ENCODE results near the gene CTNNA3.

DNA sequence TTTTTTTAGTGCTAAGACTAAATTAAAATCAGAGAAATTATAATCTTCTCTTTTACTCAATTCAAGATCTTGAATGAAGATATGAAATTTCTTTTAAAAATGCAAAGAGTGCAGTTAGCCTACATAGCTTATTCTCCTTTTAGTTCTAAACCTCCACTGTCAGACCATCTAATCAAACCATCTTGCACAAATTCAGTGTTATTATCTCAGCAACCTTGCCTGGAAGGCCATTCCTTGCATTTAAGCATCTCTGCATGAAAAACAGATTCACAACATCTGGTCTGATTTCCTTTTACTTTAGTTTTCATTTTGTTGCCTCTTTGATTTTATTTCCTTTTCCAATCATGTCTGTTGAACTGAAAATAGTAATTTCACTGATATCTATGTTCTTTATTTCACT is 1297.3 kb downstream of the CTNNA3 start:
- TF ChIP-seq, protein P1, sequence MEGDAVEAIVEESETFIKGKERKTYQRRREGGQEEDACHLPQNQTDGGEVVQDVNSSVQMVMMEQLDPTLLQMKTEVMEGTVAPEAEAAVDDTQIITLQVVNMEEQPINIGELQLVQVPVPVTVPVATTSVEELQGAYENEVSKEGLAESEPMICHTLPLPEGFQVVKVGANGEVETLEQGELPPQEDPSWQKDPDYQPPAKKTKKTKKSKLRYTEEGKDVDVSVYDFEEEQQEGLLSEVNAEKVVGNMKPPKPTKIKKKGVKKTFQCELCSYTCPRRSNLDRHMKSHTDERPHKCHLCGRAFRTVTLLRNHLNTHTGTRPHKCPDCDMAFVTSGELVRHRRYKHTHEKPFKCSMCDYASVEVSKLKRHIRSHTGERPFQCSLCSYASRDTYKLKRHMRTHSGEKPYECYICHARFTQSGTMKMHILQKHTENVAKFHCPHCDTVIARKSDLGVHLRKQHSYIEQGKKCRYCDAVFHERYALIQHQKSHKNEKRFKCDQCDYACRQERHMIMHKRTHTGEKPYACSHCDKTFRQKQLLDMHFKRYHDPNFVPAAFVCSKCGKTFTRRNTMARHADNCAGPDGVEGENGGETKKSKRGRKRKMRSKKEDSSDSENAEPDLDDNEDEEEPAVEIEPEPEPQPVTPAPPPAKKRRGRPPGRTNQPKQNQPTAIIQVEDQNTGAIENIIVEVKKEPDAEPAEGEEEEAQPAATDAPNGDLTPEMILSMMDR (conservative IDR thresholded peaks at IDR 0.05; ENCODE audit: low read depth, low read length): no peak
- TF ChIP-seq, protein P2, sequence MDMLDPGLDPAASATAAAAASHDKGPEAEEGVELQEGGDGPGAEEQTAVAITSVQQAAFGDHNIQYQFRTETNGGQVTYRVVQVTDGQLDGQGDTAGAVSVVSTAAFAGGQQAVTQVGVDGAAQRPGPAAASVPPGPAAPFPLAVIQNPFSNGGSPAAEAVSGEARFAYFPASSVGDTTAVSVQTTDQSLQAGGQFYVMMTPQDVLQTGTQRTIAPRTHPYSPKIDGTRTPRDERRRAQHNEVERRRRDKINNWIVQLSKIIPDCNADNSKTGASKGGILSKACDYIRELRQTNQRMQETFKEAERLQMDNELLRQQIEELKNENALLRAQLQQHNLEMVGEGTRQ (IDR thresholded peaks at IDR 0.05; ENCODE audit: low read depth, low read length): no peak
- TF ChIP-seq POLR2A (IDR thresholded peaks at IDR 0.05; ENCODE audit: low read depth, low read length) (no peak), RFX5 (IDR thresholded peaks at IDR 0.05; ENCODE audit: low read depth, low read length) (no peak), RAD21 (IDR thresholded peaks at IDR 0.05; ENCODE audit: low read length) (no peak), MAZ (IDR thresholded peaks at IDR 0.05; ENCODE audit: borderline replicate concordance, low read depth, low read length) (no peak), MAFK (IDR thresholded peaks at IDR 0.05; ENCODE audit: low read depth, low read length) (no peak), MXI1 (IDR thresholded peaks at IDR 0.05; ENCODE audit: borderline replicate concordance, low read depth, low read length) (no peak), SMC3 (IDR thresholded peaks at IDR 0.05; ENCODE audit: low read depth, low read length) (no peak), CEBPB (IDR thresholded peaks at IDR 0.05; ENCODE audit: low read depth, low read length) (no peak)
- TF ChIP-seq, protein P3, sequence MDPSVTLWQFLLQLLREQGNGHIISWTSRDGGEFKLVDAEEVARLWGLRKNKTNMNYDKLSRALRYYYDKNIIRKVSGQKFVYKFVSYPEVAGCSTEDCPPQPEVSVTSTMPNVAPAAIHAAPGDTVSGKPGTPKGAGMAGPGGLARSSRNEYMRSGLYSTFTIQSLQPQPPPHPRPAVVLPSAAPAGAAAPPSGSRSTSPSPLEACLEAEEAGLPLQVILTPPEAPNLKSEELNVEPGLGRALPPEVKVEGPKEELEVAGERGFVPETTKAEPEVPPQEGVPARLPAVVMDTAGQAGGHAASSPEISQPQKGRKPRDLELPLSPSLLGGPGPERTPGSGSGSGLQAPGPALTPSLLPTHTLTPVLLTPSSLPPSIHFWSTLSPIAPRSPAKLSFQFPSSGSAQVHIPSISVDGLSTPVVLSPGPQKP (IDR thresholded peaks at IDR 0.05; ENCODE audit: borderline replicate concordance, low read depth, low read length): no peak
